Fibroblast of lung (primary cell): ENCODE measurements around the gene CFAP45. TPM values are rescaled to one million over a fixed set of nuclear protein-coding genes. Genes with fewer than 3 reads are reported as not detected.

Experiments
- DNase-seq, 2 donors: peaks; one replicate each; pipeline versions ENCODE4 v3.0.0 to v3.0.0-alpha.2; 2010; ENCODE audit warnings: low read depth in 2 of 2
- H2AFZ ChIP-seq: 2 replicates; pipeline ENCODE4 v1.5.1; 2012; ENCODE audit warnings: low read length, control low read depth, inconsistent platforms
- H3K27ac ChIP-seq: 2 replicates; pipeline ENCODE4 v1.5.1; 2011; ENCODE audit warnings: low read length, control low read depth; ENCODE audit not compliant: insufficient read depth
- H3K27me3 ChIP-seq: 2 replicates; pipeline ENCODE4 v1.5.1; 2011; ENCODE audit warnings: mild to moderate bottlenecking, low read length; ENCODE audit not compliant: control insufficient read depth, insufficient read depth
- H3K36me3 ChIP-seq: 2 replicates; pipeline ENCODE4 v1.5.1; 2011; ENCODE audit warnings: low read length; ENCODE audit not compliant: control insufficient read depth, insufficient read depth
- H3K4me1 ChIP-seq: 2 replicates; pipeline ENCODE4 v1.5.1; 2011; ENCODE audit warnings: low read length; ENCODE audit not compliant: control insufficient read depth, insufficient read depth; ENCODE audit errors: extremely low read depth
- H3K4me2 ChIP-seq: 2 replicates; pipeline ENCODE4 v1.5.1; 2011; ENCODE audit warnings: low read length, control low read depth; ENCODE audit not compliant: insufficient read depth; ENCODE audit errors: extremely low read depth
- H3K4me3 ChIP-seq, 4 experiments: fragments of 200-600 bp in 1 of 4; sonication (generic) in 1 of 4; replicated peaks in 1 of 4; 2 replicates each; pipeline ENCODE4 v1.5.1; 2011 to 2016; ENCODE audit warnings: low read length in 4 of 4, low read depth in 3 of 4, mild to moderate bottlenecking in 3 of 4, control low read depth in 2 of 4, inconsistent platforms in 1 of 4, mixed read lengths in 1 of 4; ENCODE audit not compliant: insufficient read depth in 1 of 4; ENCODE audit errors: control extremely low read depth in 1 of 4
- H3K79me2 ChIP-seq: 2 replicates; pipeline ENCODE4 v1.5.1; 2012; ENCODE audit warnings: mild to moderate bottlenecking, low read length, inconsistent platforms; ENCODE audit not compliant: control insufficient read depth, insufficient read depth
- H3K9ac ChIP-seq: 2 replicates; pipeline ENCODE4 v1.5.1; 2011; ENCODE audit warnings: mild to moderate bottlenecking, low read length, control low read depth; ENCODE audit not compliant: insufficient read depth
- H3K9me3 ChIP-seq: 2 replicates; pipeline ENCODE4 v1.5.1; 2012; ENCODE audit warnings: low read depth, low read length; ENCODE audit not compliant: control insufficient read depth, insufficient read depth
- H4K20me1 ChIP-seq: 2 replicates; pipeline ENCODE4 v1.5.1; 2011; ENCODE audit warnings: low read length; ENCODE audit not compliant: control insufficient read depth, insufficient read depth; ENCODE audit errors: extremely low read depth
- CTCF ChIP-seq, 2 donors: IDR thresholded peaks in 1 of 2; conservative IDR thresholded peaks in 1 of 2; 1 replicate in 1 of 2; 2 replicates in 1 of 2; pipeline ENCODE4 v1.5.1; 2011 to 2012; ENCODE audit warnings: low read length in 2 of 2, control low read depth in 1 of 2, inconsistent platforms in 1 of 2, low read depth in 1 of 2, mild to moderate bottlenecking in 1 of 2
- EZH2 ChIP-seq: IDR thresholded peaks from 2 replicates; pipeline ENCODE4 v1.5.1; 2012; ENCODE audit warnings: low read length, control low read depth, mild to moderate bottlenecking; ENCODE audit errors: missing control alignments
- polyA plus RNA-seq, 2 donors: library from polyadenylated mRNA; depleted of rRNA in 1 of 2; stranded (reverse) in 1 of 2; unstranded in 1 of 2; fragments of >200 nt; gene quantifications; 2 replicates each; pipeline ENCODE4 v1.2.1, GENCODE V29; 2011 to 2012; ENCODE audit warnings: missing spikeins in 1 of 2
- total RNA-seq: library from RNA; depleted of rRNA; stranded (reverse); fragments of >200 nt; gene quantifications from 2 replicates; pipeline ENCODE4 v1.2.1, GENCODE V29; 2014

The CFAP45 gene
- total and polyA plus RNA-seq, 2 donors (not counting 1 experiment from before 2014, with no cell fraction given), result 1.2 to 1.5 TPM

GRCh38 chr1:159835356-159835755, 64.6 kb downstream of the CFAP45 start:
- no peak overlapping the region for H3K9ac ChIP-seq
- H3K9me3 ChIP-seq, result no peaks in the 10 kb centered on the region
- no peak overlapping the region for H2AFZ ChIP-seq
- no peak for TF ChIP-seq EZH2
- TF ChIP-seq CTCF (conservative IDR thresholded peaks at IDR 0.05 in 1 of 2, IDR thresholded peaks at IDR 0.05 in 1 of 2; ENCODE audit: low read depth in 1 of 2, low read length in 2 of 2), result no peak
- H4K20me1 ChIP-seq, result no peaks in the 10 kb centered on the region
- H3K4me2 ChIP-seq, result no peak overlapping the region
- H3K4me1 ChIP-seq, result no peaks in the 10 kb centered on the region
- DNase-seq, result no peak
- no peaks in the 10 kb centered on the region for H3K27me3 ChIP-seq
- H3K4me3 ChIP-seq, result no peak overlapping the region
- no peak overlapping the region for H3K27ac ChIP-seq
- H3K79me2 ChIP-seq, result no peaks in the 10 kb centered on the region
- H3K36me3 ChIP-seq, result no peaks in the 10 kb centered on the region

- Histone ChIP-seq H3K79me2 (no peaks in the 10 kb centered on the region), H3K27ac (no peak overlapping the region), H3K27me3 (no peaks in the 10 kb centered on the region), H3K4me2 (no peak overlapping the region), H3K9me3 (no peaks in the 10 kb centered on the region), H3K9ac (no peak overlapping the region), H4K20me1 (no peaks in the 10 kb centered on the region), H2AFZ (no peak overlapping the region), H3K4me3 (no peak overlapping the region), H3K4me1 (peaks cover 2% of the 10 kb centered on the region), H3K36me3 (no peaks in the 10 kb centered on the region)
- DNase-seq, result no peak
- no peak for TF ChIP-seq EZH2
Measured at GRCh38 chr1:159832309-159832708, 67.7 kb downstream of the CFAP45 start.

DNA sequence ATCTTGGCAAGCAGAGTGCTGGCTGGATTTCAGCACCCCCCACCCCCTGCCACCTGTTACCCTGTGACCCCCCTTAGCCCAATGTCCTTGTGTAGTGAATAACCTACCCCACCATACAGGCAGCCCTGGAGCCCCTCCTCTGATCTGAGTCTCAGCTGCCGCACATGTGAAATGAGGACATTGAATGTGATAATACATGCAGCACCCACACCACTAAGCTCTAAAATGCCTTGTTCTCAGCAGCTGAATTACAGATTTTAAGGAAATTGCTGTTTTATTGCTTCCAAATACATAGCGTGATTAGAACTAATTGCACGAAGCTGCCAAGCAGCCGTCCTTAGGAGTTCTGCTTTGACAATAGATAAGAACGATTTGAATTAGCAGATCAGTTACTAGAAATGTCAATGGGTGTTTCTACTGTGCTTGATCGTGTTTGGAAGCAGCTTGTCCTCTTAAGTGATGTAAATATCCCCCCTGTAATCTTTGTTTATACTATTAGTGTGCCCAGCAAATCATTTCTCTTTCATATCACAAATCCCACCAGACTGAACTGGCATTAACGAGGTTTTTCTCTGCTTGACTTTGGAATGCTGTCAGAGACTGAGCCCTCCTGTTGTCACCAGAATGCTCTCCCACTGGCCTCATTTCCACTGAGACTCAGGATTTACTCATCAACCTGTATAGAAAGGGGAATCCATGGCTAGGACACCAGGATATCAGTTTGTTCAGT, 68.4 kb downstream of the CFAP45 start:
- Histone ChIP-seq H3K27ac (no peak overlapping the region), H3K4me2 (no peak overlapping the region), H2AFZ (no peak overlapping the region), H3K4me1 (peaks cover 2% of the 10 kb centered on the region), H4K20me1 (no peaks in the 10 kb centered on the region), H3K79me2 (no peaks in the 10 kb centered on the region), H3K36me3 (no peaks in the 10 kb centered on the region), H3K9me3 (no peaks in the 10 kb centered on the region), H3K27me3 (no peaks in the 10 kb centered on the region), H3K9ac (no peak overlapping the region), H3K4me3 (no peak overlapping the region)
- no peak for DNase-seq
- TF ChIP-seq EZH2, result no peak
- TF ChIP-seq CTCF (conservative IDR thresholded peaks at IDR 0.05 in 1 of 2, IDR thresholded peaks at IDR 0.05 in 1 of 2; ENCODE audit: low read depth in 1 of 2, low read length in 2 of 2), result no peak
